Measurements from ENCODE around the gene PRUNE2.

DNA sequence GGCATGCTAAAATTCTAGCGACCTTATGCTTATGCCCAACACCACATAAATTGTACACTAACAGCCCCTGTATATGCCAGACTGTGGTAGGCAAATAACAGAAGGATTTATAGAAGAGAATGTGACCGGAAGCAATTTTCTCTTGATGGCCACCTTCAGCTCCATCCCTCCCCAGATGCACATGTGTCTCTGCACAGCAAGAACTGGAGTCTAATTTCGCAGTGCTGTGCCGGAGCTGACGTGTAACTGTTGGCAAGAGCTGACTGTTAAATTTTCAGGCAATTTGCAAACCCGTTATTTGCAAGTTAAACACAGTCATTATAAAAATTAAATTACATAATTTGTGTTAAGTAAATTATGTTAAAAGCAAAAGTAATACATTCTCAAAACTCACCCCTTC lies 93.3 kb downstream of the PRUNE2 start:
- no peak for TF ChIP-seq CTCF (IDR thresholded peaks at IDR 0.05)
- TF ChIP-seq POLR2A (IDR thresholded peaks at IDR 0.05): no peak
